ENCODE data around the gene ELMO1.
"Not testable (repeated sequence)": the region's sequence is repeated elsewhere in the genome, so short reads cannot be mapped to it uniquely, and the experiment has no call there.

Gene ELMO1

DNA sequence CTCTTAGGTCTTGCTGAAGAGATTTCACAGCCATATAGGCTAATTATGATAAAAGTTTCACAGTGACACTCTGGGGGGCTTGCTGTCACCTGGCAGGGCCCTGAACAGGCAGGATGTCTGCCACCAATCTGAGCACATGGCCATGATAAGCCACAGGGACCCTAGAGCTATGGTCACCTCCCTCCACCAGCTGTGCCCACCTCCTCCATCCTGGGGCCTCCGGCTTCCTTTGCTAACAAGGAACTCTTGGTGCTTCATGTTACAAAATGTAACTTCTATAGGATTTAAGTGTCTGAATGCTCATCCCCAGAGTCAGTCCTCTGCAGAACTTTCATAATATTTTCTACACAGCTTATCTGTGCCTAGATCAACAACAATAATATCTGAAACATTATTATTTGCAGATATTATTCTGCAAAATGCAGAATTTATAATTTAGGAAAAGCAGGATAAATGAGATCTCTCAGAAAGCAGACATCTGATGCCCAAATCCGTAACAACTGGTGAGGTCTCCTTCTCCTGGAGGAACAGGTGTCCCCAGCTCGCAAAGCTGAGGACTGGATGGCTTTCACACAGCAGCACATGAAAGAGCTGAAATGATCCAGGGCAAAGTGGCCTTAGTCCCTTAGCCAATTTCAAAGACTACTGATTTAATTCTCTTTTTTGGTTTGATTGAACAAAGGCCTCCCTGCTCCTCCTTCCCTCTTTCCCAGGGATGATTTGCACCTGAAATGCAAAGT, 437.3 kb downstream of the ELMO1 start:
- DNase-seq (ENCODE audit: low spot score): no peak

GRCh38 chr7:37009125-37009675, 439.5 kb downstream of the ELMO1 start:
- DNase-seq (ENCODE audit: low spot score): no peak

GRCh38 chr7:37007691-37008090, 441.0 kb downstream of the ELMO1 start:
- DNase-seq (ENCODE audit: low spot score): no peak

DNA sequence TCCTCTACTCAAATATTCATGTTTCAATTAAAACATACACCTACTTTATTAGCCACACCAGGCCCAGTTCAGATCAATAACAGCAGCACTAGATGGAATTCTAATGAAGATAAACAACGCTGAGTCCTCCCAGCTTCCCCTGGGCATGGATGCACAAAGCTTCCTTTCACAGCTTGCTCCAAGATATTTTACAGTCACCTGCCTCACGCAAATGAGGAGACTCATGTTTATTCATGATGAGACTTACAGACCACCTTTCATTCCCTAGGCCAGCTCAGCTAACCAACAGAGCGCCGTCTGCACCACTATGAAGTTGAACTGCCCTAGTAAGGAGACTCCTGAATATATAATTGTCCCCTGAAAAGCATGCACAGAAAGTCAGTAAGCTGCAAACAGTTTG, 441.4 kb downstream of the ELMO1 start:
- DNase-seq (ENCODE audit: low spot score): no peak

DNA sequence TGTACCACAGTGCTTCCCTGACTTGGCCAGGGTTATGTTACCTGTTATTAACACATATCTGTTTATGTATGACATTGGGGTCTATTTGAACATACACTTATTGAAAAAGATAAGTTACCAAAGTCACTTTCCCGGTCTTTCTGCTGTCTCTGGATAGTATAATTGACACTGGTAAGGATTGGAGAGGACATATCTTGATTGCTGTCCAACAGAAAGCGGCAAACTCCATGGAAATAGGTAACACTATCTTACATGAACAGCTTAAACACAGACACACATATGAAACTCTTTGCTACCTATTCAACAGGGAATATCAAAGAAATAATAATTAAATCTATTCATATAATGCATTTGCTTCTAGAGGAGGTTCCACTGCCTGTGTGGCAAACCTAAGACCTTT, 441.9 kb downstream of the ELMO1 start:
- DNase-seq (ENCODE audit: low spot score): no peak

GRCh38 chr7:37000511-37000910, 448.2 kb downstream of the ELMO1 start:
- no peak for DNase-seq (ENCODE audit: low spot score)

DNA sequence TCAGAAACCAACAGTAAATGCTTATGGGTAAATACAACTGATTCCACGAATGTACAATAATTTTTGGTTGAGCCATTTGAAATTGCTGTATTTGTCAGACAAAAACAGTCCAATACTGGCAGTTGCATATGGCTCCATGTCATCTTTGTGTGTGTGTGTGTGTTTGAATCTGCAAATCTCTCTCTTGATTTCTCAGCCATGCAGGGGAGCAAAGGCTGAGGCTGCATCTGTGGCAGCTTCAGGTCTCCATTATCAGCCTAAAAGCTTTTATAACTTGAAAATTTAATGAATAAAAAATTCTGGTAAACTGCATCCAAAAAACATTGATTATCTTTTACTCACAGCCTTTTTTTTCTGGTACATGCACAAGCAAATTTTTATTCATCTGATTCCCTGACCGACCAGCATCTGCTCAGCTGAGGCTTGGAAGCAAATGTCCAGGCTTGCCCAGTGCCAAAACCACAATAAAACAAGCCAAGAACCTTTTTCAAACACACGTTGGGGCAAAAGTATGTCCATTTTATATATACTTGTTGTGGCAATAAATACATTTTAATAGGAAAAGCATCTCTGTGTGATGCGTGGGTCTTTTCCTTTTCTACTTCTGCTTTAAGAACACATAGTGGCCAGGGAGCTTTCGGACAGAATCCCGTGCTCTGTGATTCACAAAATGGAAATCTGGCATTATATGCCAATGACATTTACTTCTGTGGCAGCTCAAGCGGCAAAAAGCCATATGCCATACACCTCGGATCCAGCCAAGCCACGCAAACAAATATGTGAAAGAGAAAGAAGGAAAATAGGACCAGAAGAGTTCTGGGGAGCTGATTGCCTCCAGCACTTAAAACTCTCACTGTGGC, 448.8 kb downstream of the ELMO1 start:
- DNase-seq (ENCODE audit: low spot score): no peak

DNA sequence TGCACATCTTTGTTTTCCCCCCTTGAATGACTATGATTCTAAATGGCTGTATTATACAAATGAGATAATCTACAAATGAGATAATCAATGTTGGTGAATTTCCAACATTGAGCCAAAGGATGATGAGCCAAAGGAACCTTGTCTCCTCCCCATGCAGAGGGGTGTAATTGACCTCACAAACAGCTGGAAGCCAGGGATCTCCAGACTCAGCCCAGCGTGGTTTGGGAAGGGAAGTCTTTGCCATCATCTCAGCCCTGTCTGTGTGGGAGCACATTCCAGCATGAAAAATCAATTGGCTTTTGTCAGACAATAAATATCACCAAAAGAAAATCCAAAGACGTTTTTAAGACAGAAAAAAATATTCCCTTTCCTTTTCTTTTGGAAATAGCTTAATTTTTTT, 452.9 kb downstream of the ELMO1 start:
- DNase-seq (ENCODE audit: low spot score): no peak

GRCh38 chr7:36994456-36995112, 454.1 kb downstream of the ELMO1 start:
- DNase-seq (ENCODE audit: low spot score): no peak

- DNase-seq (ENCODE audit: low spot score): peak; percentile 79
Measured at GRCh38 chr7:36986948-36987724, 461.5 kb downstream of the ELMO1 start.

DNA sequence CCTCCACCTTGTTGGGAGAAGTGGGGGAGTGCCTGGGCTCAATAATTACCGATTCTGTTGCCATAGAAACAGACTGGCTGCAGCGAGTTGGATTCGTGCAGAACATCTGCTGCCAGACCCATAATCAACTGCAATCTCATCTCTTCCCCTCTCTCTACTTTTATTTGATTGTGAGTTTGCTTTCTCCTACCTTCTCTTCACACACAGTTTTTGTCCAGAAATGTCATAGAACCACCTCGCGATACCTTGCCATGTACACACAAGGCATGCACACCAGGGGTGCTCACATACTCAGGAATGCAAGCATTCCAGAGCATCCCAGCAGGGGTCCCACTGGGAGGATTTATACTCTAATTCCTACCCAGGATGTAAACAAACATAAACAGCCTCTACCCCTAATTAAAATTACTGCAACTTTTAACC, 462.1 kb downstream of the ELMO1 start:
- no peak for DNase-seq (ENCODE audit: low spot score)

DNA sequence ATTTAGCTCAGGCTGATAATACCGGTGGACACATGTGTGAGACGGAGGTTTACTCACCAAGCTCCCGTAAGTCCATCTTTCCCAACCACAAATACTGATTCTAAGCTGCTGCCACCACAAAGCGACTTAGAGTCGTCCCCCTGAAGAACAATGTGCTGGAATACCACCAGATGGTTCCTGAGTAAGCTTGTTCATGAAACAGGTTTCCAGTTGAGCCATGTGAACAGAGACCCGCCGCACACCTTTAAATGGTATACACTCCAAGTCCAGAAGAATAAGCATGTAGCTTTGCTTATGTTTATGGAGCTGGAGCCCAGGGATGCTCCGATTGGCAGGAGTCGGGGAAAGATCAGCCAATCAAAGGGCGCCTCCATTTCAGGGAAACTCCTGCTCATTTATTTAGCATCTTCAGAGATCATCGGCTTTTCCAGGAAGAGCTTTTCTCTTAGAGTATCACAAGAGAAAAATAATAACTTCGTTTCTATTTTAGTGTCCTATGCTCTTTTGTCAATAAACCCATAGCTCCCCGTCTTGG, 462.7 kb downstream of the ELMO1 start:
- no peak for DNase-seq (ENCODE audit: low spot score)

GRCh38 chr7:36985316-36985715, 463.3 kb downstream of the ELMO1 start:
- no peak for DNase-seq (ENCODE audit: low spot score)

GRCh38 chr7:36984710-36985312, 463.9 kb downstream of the ELMO1 start:
- no peak for DNase-seq (ENCODE audit: low spot score)

GRCh38 chr7:36984041-36984521, 464.6 kb downstream of the ELMO1 start:
- no peak for DNase-seq (ENCODE audit: low spot score)

GRCh38 chr7:36982766-36983165, 465.9 kb downstream of the ELMO1 start:
- DNase-seq (ENCODE audit: low spot score): no peak

DNA sequence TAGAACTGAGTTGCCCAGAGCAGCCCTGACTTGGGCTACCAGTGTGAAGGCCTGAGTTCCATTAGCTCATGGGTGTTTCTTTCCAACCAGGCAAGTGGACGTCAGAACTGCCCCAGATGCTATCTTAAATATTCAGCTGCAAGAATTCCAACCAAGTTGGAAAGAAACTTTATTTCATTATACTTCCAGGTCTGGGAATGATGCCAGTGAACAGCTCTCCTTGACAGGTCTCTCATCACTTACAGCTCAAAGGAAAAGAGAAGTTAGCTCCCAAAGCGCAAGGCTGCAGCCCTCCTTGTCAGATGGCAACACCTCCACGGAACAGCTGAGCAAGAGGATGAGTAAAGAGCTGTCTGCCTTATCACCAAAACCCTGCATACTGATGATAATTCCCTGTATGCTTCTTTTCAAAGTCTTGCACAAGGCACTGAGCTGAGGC, 468.8 kb downstream of the ELMO1 start:
- DNase-seq (ENCODE audit: low spot score): no peak

DNA sequence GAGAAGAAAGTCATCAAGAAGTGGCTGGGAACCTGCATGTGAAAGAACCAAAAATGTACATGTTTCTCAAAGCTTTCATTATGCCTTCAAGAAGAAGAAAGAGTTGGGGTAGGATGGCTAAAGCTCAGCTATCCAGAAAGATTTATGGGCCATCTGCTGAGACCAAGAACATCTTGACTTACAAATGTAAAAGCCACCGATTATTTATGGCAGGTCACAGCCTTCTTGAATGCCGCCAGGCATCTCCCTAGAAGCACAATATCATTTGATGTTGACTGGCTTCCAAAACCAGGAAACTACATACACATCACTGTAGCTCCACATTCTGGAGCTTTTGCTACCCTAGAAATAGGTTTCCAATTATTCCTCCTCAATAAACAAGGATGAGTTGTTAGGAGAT, 470.2 kb downstream of the ELMO1 start:
- DNase-seq (ENCODE audit: low spot score): no peak

GRCh38 chr7:36977878-36978277, 470.8 kb downstream of the ELMO1 start:
- no peak for DNase-seq (ENCODE audit: low spot score)

DNA sequence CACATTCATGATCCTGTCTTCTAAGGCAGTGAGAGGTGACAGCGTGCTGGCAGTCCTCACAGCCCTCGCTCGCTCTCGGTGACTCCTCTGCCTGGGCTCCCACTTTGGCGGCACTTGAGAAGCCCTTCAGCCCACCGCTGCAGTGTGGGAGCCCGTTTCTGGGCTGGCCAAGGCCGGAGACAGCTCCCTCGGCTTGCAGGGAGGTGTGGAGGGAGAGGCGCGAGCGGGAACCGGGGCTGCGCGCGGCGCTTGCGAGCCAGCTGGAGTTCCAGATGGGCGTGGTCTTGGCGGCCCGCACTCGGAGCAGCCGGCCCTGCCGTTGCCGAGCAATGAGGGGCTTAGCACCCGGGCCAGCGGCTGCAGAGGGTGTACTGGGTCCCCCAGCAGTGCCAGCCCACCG, 475.1 kb downstream of the ELMO1 start:
- not testable (repeated sequence) for DNase-seq (ENCODE audit: low spot score)

DNA sequence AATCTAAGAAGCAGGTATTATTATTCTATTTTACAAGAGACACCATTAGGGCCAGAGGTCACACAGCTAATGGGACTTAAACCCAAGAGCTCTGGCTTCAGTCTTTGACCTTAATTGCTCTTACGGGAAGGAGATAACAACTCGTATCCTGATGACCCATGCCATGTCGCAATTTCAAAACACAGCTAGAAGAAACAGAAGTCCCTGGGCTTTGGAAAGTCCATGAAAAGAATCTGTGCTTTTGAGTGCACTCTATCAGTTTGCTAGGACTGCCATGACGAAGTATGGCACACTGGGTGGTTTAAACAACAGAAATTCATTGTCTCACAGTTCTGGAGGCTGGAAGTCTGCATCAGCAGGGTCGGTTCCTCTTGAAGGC, 476.5 kb downstream of the ELMO1 start:
- no peak for DNase-seq (ENCODE audit: low spot score)

Data from AG08396 (cell line).